Retina (tissue), 1 donor: ENCODE results near the gene RAB44.
A peak's percentile ranks its signal among the peaks of the same experiment; 100 is the strongest.

Experiments
- DNase-seq: peaks from one replicate; pipeline ENCODE4 v3.0.0-alpha.2; 2016

The RAB44 gene

DNA sequence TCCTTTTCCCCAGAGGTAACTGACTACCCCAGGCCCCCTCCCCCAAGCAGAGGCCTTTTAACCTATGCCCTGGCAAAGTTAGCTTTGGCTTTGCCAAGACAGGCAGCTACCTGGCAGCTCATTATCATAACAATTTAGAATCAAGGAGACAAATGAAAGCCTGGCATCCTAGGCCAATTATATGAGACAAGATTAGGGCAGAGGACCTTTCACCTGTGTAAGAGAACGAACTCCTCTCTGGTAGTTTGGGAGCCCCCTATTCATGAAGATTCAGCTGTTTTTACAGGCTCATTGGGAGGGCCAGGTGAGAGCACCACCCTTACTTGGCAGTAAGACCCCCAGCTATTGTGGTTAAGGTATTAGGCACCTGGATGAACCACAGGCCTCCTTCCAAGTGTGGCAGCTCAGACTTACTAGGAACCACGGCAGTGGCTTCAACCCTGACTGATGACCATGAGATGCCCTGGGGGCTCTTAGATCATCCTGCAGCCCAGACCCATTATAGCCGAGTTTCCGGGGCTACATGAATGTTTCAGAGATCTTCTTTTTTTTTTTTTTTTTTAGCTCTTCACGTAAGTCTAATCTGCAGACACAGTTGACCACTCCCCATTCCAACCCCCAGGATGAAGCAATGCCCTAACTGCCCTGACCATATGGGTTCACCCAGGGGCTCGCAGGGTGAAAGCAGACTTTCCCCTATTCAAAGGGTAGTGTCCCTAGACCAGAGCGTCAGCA, 56.2 kb downstream of the RAB44 start:
- DNase-seq = no peak

DNA sequence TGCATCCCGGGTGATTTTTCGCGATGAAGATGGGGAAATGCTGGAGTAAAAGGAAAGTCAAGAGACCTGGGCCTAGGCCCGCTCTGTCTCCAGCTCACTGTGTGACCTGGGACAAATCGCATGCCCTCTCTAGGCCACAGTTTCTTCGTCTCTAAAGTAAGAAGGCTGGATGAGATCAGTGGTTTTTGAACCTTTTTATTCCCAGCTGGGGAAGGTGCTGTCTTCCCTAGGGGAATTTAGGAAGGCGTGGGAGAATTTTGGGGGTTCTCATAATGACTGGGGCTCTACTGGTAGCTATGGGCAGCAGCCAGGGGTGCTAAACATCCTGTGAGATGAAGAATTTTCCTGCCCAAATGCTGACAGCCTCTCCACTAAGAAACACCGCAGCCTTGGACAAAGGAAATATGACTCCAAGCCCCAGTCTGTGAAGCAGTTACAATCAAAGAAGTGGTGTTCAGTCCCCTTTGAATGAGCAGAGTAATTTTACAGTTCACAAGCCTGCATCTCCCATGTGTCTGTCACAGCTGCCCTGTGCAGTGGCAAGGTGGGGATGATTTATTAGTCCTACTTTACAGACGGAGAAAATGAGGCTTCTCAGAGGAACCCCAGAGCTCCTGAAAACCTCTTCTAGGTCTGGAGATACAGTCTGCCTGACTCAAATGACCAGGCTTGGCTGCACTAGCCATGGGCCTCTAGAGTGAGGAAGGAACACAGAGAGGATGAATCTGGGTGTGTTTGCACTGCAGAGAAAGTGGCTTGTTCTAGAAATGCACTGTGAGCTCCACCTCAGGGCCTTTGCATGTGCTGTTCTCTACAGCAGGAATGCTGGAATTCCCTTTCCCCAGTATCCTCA, 57.2 kb downstream of the RAB44 start:
- DNase-seq = no peak

DNA sequence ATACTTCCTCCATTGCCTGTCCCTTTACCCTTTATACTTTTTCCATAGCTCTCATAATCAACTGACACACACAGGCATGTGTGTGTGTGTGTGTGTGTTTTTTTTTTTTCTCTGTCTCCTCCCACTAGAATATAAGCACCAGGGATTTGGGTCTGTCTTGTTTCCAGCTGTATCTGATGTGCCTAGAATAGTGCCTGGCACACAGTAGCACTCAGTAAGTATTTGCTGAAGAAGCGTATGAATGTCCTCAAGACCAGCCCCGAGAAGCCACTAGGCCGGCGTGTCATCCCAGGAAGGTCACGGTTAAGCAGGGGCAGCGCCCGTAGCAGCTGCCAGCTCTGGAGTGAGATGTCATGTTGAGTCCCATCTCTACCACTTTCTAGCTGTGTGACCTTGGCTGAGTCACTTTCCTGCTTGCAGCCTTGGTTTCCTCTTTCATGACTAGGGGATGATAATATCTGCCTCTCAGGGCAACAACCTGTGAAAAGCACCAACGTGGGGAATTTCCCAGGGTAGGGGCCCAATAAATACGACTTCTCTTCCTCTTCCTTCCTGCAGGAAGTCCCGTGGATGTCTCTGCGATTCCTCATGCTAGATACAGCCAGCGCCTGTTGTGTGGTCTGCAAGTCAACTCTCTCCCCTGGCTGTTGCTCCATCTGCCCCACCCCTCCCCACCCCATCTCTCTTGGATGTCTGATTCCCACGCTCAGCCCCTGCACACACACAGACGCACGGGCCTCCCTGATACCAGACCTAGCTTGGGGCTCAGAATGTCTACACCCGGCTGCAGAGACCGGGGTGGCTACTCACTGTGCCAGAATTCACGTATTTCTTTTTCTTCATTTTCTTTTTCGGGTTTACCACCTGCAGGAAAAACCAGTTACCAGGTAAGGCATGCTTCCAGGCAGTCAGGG, 58.1 kb downstream of the RAB44 start:
- no peak for DNase-seq

GRCh38 chr6:36756786-36757185, 59.2 kb downstream of the RAB44 start:
- no peak for DNase-seq

DNA sequence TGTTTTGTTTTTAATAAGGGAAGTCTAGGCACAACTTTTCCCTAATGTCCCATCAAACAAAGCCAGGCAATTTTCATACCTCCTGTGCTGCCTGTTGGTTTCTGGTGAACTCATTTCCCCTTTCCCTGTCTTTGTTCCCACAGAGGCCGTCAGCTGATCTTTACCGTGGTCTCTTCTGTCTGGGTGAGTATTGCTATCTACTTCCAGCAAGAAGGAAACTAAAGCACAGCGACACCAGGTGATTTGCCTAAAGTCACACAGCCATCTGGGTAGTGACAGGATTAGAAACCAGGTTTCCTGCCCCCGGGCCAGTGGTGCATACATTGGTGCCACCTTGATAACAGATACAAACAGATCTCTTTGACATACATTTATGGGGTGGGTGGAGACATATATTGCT, 59.6 kb downstream of the RAB44 start:
- DNase-seq = no peak

DNA sequence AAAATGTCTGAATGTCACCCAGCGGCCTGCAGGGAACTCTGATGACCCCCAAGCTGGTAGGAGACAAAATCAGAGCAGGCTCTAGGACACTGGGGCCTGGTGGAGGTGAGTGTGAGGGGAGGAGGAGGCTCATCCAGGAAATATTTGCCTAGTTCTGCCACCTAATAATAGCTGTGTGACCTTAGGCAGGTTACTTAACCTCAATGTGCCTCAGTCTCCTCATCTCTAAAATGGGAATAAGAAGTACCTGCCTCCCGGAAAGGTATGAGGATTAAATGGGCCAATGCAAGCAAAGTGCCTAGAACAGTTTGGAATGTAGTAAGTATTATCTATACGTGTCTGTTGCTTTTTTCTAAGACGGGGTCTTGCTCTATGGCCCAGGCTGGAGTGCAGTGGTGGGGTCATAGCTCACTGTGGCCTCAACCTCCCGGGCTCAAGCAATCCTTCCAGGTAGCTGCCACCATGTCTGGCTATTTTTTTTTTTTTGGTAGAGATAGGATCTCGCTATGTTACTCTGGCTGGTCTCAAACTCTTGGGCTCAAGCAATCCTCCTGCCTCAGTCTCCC, 60.4 kb downstream of the RAB44 start:
- DNase-seq = no peak

DNA sequence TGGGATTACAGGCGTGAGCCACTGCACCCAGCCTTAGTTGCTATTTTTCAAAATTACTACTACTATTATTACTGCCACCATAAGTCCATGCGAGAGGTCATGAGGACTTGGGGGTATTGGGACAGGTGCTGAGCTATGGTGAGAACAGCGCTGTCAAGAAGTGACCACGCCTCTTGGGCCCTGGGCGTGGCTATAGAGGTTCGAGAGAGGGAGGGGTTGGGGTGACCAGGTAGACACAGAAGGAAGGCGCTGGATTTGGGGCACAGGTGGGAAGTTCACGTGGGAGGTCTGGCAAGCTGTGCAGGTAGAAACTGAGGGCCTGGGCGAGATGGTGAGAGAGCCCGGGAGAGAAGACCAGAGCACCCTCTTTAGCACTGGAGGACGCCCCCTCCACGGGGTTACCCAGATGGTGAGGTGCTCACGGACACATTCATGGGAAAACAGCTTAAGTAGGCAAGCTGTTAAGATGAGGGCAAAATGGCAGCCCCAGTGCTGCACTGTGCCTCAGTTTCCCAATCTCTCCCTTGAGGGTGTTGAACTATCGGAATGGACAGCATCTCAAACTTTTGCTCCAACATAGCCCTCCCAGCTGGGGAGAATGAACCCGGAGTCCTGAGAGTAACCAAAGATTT, 61.0 kb downstream of the RAB44 start:
- DNase-seq = no peak

GRCh38 chr6:36759148-36759759, 61.6 kb downstream of the RAB44 start:
- peak; percentile 80 for DNase-seq

- DNase-seq = no peak
Observed at GRCh38 chr6:36760685-36761435, 63.2 kb downstream of the RAB44 start.

DNA sequence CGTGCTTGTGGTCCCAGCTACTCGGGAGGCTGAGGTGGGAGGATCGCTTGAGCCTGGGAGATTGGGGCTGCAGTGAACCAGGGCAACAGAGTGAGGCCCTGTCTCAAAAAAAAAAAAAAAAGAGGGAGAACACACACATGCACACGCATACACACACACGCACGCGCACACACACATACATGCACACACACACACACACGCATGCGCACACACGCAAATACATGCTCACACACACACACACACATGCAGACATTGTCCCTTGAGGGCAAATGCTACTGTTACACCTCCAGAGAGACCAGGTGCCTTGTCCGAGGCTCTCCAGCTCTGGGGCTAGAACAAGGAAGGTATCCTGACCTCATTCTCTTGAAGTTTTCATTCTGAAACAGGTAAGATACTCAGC, 64.5 kb downstream of the RAB44 start:
- DNase-seq = no peak

- no peak for DNase-seq
Observed at GRCh38 chr6:36765190-36765589, 67.6 kb downstream of the RAB44 start.

- DNase-seq = peak; percentile 89
Observed at GRCh38 chr6:36765594-36766398, 68.2 kb downstream of the RAB44 start.

DNA sequence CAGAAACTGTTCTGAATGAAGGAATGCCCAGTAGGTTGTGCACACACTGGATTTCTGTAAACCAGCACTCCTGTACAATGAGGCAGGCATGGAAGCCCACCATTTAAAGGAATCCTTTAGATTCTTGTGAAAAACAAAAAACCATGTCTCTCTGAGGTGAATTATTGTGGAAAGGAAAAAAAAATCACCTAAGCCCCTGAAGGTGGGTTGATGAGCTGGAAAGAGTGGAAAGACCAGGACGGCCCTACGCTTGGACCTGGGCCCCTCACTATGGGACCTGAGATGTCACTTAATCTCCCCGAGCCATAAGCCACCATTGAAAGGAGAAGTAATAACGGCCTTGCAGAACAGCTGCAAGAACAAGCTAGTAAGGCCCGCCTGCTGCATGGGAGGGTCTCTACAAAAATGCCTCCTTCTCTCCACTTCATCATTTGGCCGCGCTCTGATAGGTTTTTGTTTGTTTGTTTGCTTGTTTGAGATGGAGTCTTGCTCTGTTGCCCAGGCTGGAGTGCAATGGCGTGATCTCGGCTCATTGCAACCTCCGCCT, 68.8 kb downstream of the RAB44 start:
- no peak for DNase-seq

DNA sequence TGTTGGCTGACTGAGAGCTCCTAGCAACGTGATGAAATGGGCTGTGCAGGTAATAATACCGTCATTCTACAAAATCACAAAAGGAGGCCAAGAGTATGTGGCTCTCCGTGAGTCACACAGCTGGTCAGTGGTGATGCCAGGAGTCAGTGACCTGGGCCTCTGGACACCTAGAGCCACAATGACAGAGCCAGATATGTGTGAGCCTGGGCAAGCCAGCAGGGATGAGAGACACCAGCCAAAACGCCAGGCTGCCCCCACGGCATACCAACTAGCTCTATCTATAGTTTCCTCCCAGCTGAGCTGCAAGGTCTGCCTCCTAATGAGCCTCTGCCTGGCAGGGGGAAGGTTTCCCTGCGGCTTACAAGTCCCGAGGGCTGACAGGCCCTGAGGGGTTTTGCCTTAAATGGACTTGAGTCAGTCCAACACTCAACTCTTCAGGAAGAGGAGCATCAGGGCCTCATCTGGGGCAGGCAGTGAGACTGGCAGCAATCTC, 71.6 kb downstream of the RAB44 start:
- DNase-seq = no peak

DNA sequence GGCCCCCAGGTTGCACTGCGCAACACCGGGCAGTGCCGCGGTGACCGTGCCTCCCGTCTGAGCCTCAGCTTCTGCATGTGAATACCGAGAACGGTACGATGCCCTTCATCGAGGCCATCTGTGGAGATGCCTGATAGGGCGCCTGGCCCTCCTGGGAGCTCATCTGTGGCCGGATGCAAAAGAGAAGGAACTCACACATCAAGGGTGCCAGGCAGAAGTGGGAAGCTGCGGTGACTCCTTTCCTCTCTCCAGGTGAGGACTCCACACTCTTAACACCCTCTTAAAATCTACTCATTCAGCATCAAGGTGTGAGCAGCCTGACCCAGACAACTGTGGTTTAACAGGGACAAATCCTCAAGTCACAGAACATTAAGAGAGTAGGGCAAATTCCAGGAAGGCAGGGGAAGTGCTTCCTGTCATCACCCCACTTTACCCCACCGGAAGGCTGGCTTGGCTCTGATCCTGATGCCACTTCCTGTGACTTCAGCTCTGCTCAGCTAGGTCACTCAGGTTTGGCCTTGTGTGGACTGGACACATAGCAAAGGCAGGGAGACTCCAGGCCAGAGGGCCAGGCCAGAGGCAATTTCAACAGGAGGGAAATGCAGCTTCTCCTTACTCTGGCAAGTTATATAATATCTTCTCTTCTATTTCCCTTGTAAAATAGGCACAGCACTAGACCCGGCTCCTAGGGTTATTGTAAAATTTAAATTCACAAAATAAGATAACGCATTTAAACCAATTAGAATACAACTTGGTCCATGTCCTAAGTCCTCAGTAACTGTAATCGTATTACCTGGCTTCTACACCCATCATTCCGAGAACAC, 72.3 kb downstream of the RAB44 start:
- DNase-seq = no peak

DNA sequence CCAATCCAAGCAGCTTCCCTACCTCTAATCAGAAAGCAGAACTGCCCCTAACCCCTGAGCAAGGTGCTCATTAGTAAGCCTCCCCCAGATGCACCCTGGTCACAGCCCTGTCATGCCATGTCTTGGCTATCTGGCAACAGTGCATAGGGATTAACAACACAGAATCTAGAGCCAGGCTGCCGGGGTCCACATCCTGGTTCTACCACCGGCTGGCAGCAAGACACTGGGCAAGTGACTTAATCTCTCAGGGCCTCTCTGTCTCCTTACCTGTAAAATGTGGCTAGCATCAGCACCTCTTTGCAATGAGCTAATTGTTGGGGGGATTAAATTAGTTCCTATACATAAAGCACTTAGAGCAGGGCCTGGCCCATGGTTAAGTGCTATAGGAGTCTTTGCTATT, 73.5 kb downstream of the RAB44 start:
- no peak for DNase-seq

GRCh38 chr6:36772397-36772796, 74.8 kb downstream of the RAB44 start:
- no peak for DNase-seq

DNA sequence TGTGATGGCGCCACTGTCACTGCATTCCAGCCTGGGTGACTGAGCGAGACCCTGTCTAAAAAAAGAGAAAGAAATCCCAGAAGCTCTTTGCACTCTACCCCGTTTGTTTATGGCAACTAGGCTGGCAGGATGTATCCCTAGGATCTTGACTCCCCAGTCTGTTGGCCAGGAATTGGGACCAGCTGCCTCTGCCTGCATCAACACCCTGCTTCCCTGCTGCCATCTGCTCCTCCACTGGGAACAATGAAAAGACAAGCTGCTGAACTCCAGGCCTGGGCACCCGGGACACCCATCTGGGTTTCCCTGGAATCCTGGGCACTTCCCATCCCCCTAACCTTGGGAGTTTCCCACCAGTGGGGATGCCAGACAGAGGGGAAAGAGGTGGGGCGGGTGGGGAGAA, 76.7 kb downstream of the RAB44 start:
- DNase-seq = no peak

DNA sequence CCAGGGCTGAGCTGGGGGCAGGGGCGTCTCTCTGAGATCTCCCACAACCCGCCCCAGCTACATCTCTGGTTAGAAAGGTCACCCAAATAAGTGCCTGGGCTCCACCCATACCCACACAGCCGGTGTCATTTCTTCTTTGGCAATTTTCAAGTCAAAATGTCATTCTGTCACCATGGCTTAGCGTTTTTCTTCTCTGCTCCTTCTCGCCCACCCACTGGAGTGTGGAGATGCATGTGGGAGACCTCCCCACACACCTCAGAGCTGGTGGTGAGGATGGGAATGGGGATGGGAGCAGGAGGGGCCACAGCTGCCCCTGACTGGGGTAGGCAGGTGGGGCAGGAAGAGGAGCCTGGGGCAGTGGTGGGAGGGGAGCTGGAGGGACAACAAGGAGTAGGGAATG, 78.5 kb downstream of the RAB44 start:
- no peak for DNase-seq
